Neural progenitor cell (in vitro differentiated cells): ENCODE results near the gene CNTN5. TPM values are rescaled to one million over a fixed set of nuclear protein-coding genes. Genes with fewer than 3 reads are reported as not detected.

Experiments used
- DNase-seq: peaks from one replicate; pipeline ENCODE4 v3.0.0-alpha.2; 2016; ENCODE audit warnings: low spot score
- H2AFZ ChIP-seq: fragments of 200-600 bp; sonication (generic); replicated peaks from 2 replicates; pipeline ENCODE4 v1.6.1; 2016; ENCODE audit warnings: antibody characterized with exemption
- H3F3A ChIP-seq: fragments of 200-600 bp; sonication (generic); 2 replicates; pipeline ENCODE4 v1.6.1; 2016; ENCODE audit warnings: antibody characterized with exemption, low read depth
- H3K27ac ChIP-seq: fragments of 200-600 bp; sonication (generic); 2 replicates; pipeline ENCODE4 v1.5.1; 2016; ENCODE audit warnings: mild to moderate bottlenecking
- H3K27me3 ChIP-seq: fragments of 200-600 bp; sonication (generic); 2 replicates; pipeline ENCODE4 v1.6.1; 2016; ENCODE audit warnings: mild to moderate bottlenecking, moderate library complexity
- H3K36me3 ChIP-seq: fragments of 200-600 bp; sonication (generic); 2 replicates; pipeline ENCODE4 v1.5.1; 2016
- H3K4me1 ChIP-seq: fragments of 200-600 bp; sonication (generic); 2 replicates; pipeline ENCODE4 v1.6.1; 2016; ENCODE audit warnings: mixed run types
- H3K4me2 ChIP-seq: fragments of 200-600 bp; sonication (generic); 2 replicates; pipeline ENCODE4 v1.6.1; 2016
- H3K4me3 ChIP-seq: fragments of 200-600 bp; sonication (generic); 2 replicates; pipeline ENCODE4 v1.5.1; 2016
- H3K79me2 ChIP-seq: fragments of 200-600 bp; sonication (generic); 2 replicates; pipeline ENCODE4 v1.6.1; 2016; ENCODE audit warnings: low read depth
- H3K9ac ChIP-seq: fragments of 200-600 bp; sonication (generic); 2 replicates; pipeline ENCODE4 v1.6.1; 2016
- H3K9me3 ChIP-seq: fragments of 200-600 bp; sonication (generic); 2 replicates; pipeline ENCODE4 v1.5.1; 2016; ENCODE audit warnings: low read depth
- H4K20me1 ChIP-seq: fragments of 200-600 bp; sonication (generic); 2 replicates; pipeline ENCODE4 v1.6.1; 2016; ENCODE audit warnings: low read depth
- H3K27ac Mint-ChIP-seq: 3 replicates; pipeline ENCODE4 v1.8.0; 2021; ENCODE audit warnings: mixed read lengths
- H3K27me3 Mint-ChIP-seq: 2 replicates; pipeline ENCODE4 v1.8.0; 2022; ENCODE audit warnings: low read depth, mild to moderate bottlenecking, inconsistent platforms, moderate library complexity, mixed read lengths; ENCODE audit not compliant: insufficient read depth
- H3K36me3 Mint-ChIP-seq: 3 replicates; pipeline ENCODE4 v1.8.0; 2021; ENCODE audit warnings: mixed read lengths
- H3K4me1 Mint-ChIP-seq: 3 replicates; pipeline ENCODE4 v1.8.0; 2021; ENCODE audit warnings: mixed read lengths
- H3K4me3 Mint-ChIP-seq: 3 replicates; pipeline ENCODE4 v1.8.0; 2021; ENCODE audit warnings: mild to moderate bottlenecking, moderate library complexity, mixed read lengths
- H3K9me3 Mint-ChIP-seq: 3 replicates; pipeline ENCODE4 v1.8.0; 2020; ENCODE audit warnings: mixed read lengths
- EZH2 ChIP-seq: fragments of 200-600 bp; sonication (generic); IDR thresholded peaks from 2 replicates; pipeline ENCODE4 v1.6.1; 2017; ENCODE audit warnings: antibody characterized with exemption, mild to moderate bottlenecking, moderate library complexity
- EZH2phosphoT487 ChIP-seq: fragments of 200-600 bp; sonication (generic); IDR thresholded peaks from 2 replicates; pipeline ENCODE4 v1.6.1; 2017; ENCODE audit warnings: antibody characterized with exemption
- total RNA-seq: library from RNA; depleted of rRNA; stranded (reverse); fragments of >200 nt; gene quantifications from 2 replicates; pipeline ENCODE4 v1.2.3, GENCODE V29; 2015; ENCODE audit warnings: low replicate concordance
- TF ChIP-seq, protein P1 (sequence below): fragments of 200-600 bp; sonication (generic); IDR thresholded peaks from 2 replicates; pipeline ENCODE4 v1.5.1; 2017; ENCODE audit warnings: antibody characterized with exemption, mild to moderate bottlenecking

CNTN5 gene
- total RNA-seq, 1 donor from 2014 or later = 0.19 TPM

DNA sequence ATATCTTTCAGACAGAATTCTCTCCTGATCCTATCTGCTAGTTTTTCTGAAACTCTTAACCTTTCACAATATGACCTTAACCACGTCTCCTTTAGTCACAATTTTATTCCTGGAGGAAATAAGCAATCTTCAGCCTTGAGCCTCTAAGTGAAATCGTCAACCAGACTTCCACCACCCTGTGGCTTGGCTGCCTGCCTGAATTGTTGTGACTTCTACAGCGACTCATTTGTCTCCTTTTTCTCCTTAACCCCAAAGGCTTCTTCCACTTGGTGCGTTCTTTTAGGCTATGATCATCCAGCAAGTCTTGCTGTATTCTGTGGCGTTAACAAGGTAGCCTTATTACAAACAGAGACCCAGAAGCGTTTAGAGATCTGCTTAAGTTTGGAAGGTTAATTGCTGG is 1131.2 kb downstream of the CNTN5 start:
- Mint-ChIP-seq H3K9me3 (no peaks in the 10 kb centered on the region), H3K4me1 (peaks cover 17% of the 10 kb centered on the region), H3K36me3 (no peaks in the 10 kb centered on the region), H3K27me3 (peaks cover 3% of the 10 kb centered on the region), H3K4me3 (no peak overlapping the region), H3K27ac (peak overlapping the region; percentile 32)
- no peaks in the 10 kb centered on the region for H3K36me3 ChIP-seq
- H3K9ac ChIP-seq = no peak overlapping the region
- H3K9me3 ChIP-seq = no peaks in the 10 kb centered on the region
- no peak overlapping the region for H3K4me2 ChIP-seq
- no peaks in the 10 kb centered on the region for H3K27me3 ChIP-seq
- no peaks in the 10 kb centered on the region for H3F3A ChIP-seq
- TF ChIP-seq, protein P1, sequence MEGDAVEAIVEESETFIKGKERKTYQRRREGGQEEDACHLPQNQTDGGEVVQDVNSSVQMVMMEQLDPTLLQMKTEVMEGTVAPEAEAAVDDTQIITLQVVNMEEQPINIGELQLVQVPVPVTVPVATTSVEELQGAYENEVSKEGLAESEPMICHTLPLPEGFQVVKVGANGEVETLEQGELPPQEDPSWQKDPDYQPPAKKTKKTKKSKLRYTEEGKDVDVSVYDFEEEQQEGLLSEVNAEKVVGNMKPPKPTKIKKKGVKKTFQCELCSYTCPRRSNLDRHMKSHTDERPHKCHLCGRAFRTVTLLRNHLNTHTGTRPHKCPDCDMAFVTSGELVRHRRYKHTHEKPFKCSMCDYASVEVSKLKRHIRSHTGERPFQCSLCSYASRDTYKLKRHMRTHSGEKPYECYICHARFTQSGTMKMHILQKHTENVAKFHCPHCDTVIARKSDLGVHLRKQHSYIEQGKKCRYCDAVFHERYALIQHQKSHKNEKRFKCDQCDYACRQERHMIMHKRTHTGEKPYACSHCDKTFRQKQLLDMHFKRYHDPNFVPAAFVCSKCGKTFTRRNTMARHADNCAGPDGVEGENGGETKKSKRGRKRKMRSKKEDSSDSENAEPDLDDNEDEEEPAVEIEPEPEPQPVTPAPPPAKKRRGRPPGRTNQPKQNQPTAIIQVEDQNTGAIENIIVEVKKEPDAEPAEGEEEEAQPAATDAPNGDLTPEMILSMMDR = no peak
- TF ChIP-seq EZH2phosphoT487 (no peak), EZH2 (no peak)
- no peak overlapping the region for H3K27ac ChIP-seq
- no peaks in the 10 kb centered on the region for H4K20me1 ChIP-seq
- DNase-seq = no peak
- H2AFZ ChIP-seq = peak overlapping the region; percentile 47
- no peaks in the 10 kb centered on the region for H3K4me1 ChIP-seq
- H3K4me3 ChIP-seq = no peak overlapping the region
- no peaks in the 10 kb centered on the region for H3K79me2 ChIP-seq

GRCh38 chr11:100152766-100153165 is 1132.0 kb downstream of the CNTN5 start:
- H3K9me3 ChIP-seq = no peaks in the 10 kb centered on the region
- H3K4me3 ChIP-seq = no peak overlapping the region
- Mint-ChIP-seq H3K4me3 (no peak overlapping the region), H3K27ac (no peak overlapping the region), H3K36me3 (no peaks in the 10 kb centered on the region), H3K9me3 (no peaks in the 10 kb centered on the region), H3K27me3 (peaks cover 3% of the 10 kb centered on the region), H3K4me1 (peaks cover 12% of the 10 kb centered on the region)
- H3K9ac ChIP-seq = no peak overlapping the region
- no peaks in the 10 kb centered on the region for H3K36me3 ChIP-seq
- TF ChIP-seq EZH2phosphoT487 (no peak), EZH2 (no peak)
- TF ChIP-seq, protein P1 = no peak
- H3F3A ChIP-seq = no peaks in the 10 kb centered on the region
- no peaks in the 10 kb centered on the region for H3K79me2 ChIP-seq
- no peak overlapping the region for H3K27ac ChIP-seq
- H3K4me2 ChIP-seq = no peak overlapping the region
- no peaks in the 10 kb centered on the region for H3K4me1 ChIP-seq
- H4K20me1 ChIP-seq = no peaks in the 10 kb centered on the region
- DNase-seq = no peak
- no peaks in the 10 kb centered on the region for H3K27me3 ChIP-seq
- H2AFZ ChIP-seq = no peak overlapping the region

DNA sequence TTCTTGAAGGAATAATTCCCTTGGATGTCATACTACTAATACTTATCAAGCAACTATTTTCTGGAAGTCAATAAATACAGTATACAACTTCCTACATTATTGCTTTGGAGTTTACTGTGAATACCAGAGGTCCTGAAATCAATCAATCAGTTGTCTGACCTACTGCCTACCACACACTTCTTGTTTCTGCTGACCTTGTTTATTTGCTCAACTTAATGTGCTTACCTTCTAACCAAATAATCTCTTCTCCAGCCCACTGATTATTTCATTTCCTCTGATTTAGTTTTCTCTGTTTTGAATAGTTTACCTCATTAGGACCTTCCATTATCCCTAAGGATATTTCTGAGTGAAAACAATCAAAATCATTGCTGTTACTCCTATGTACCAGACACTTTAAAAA is 1142.7 kb downstream of the CNTN5 start:
- Mint-ChIP-seq H3K27ac (no peak overlapping the region), H3K36me3 (no peaks in the 10 kb centered on the region), H3K9me3 (no peaks in the 10 kb centered on the region), H3K27me3 (no peaks in the 10 kb centered on the region), H3K4me1 (no peaks in the 10 kb centered on the region), H3K4me3 (no peak overlapping the region)
- H3K4me3 ChIP-seq = no peak overlapping the region
- H3K4me1 ChIP-seq = no peaks in the 10 kb centered on the region
- no peak overlapping the region for H3K27ac ChIP-seq
- TF ChIP-seq EZH2 (no peak), EZH2phosphoT487 (no peak)
- TF ChIP-seq, protein P1 = no peak
- no peak overlapping the region for H2AFZ ChIP-seq
- H3K9me3 ChIP-seq = no peaks in the 10 kb centered on the region
- H3K27me3 ChIP-seq = no peaks in the 10 kb centered on the region
- H4K20me1 ChIP-seq = no peaks in the 10 kb centered on the region
- no peaks in the 10 kb centered on the region for H3F3A ChIP-seq
- no peaks in the 10 kb centered on the region for H3K79me2 ChIP-seq
- no peak overlapping the region for H3K4me2 ChIP-seq
- no peaks in the 10 kb centered on the region for H3K36me3 ChIP-seq
- H3K9ac ChIP-seq = no peak overlapping the region
- DNase-seq = no peak
